ENCODE results near the gene SMAD2.

Gene SMAD2

GRCh38 chr18:47926101-47926850 lies 4.2 kb downstream of the SMAD2 start:
- H3K27ac Mint-ChIP-seq: peak overlapping the region; percentile 39 to 50
- no peak overlapping the region for H3K4me3 Mint-ChIP-seq
- peaks cover 11% of the 10 kb centered on the region for H3K36me3 Mint-ChIP-seq (ENCODE audit: insufficient read depth)
- H3K9me3 Mint-ChIP-seq: no peaks in the 10 kb centered on the region
- no peak for DNase-seq
- H3K27me3 Mint-ChIP-seq: no peaks in the 10 kb centered on the region
- no peak for ATAC-seq (replicated peaks)
- peaks cover 41 to 64% of the 10 kb centered on the region in 2 donors for H3K4me1 Mint-ChIP-seq (ENCODE audit: low read depth in 2 of 2)

GRCh38 chr18:47919916-47920315 lies 10.5 kb downstream of the SMAD2 start:
- no peaks in the 10 kb centered on the region for H3K9me3 Mint-ChIP-seq
- ATAC-seq (replicated peaks): no peak
- no peak overlapping the region for H3K27ac Mint-ChIP-seq

GRCh38 chr18:47917923-47918610 lies 12.4 kb downstream of the SMAD2 start:
- peak overlapping the region in 1 of 2 donors; percentile 4 for H3K4me3 Mint-ChIP-seq
- H3K36me3 Mint-ChIP-seq (ENCODE audit: insufficient read depth): no peaks in the 10 kb centered on the region
- no peaks in the 10 kb centered on the region for H3K9me3 Mint-ChIP-seq
- DNase-seq (no peak), ATAC-seq (replicated peaks) (no peak)
- no peaks in the 10 kb centered on the region for H3K27me3 Mint-ChIP-seq
- peak overlapping the region; percentile 64 to 66 for H3K27ac Mint-ChIP-seq
- peaks cover 33 to 65% of the 10 kb centered on the region in 2 donors for H3K4me1 Mint-ChIP-seq (ENCODE audit: low read depth in 2 of 2)

More at GRCh38 chr18:47919916-47920315, 10.5 kb downstream of the SMAD2 start:
- Mint-ChIP-seq H3K36me3 (ENCODE audit: insufficient read depth) (peaks cover 3% of the 10 kb centered on the region), H3K4me3 (no peak overlapping the region), H3K27me3 (no peaks in the 10 kb centered on the region), H3K4me1 (ENCODE audit: low read depth in 2 of 2) (peaks cover 38 to 66% of the 10 kb centered on the region in 2 donors)
- DNase-seq: no peak

- peak overlapping the region in 1 of 2 donors; percentile 21 for H3K27ac Mint-ChIP-seq
- peaks cover 2% of the 10 kb centered on the region for H3K36me3 Mint-ChIP-seq (ENCODE audit: insufficient read depth)
- H3K4me1 Mint-ChIP-seq (ENCODE audit: low read depth in 2 of 2): peaks cover 38 to 69% of the 10 kb centered on the region in 2 donors
- H3K27me3 Mint-ChIP-seq: no peaks in the 10 kb centered on the region
- ATAC-seq (replicated peaks) (no peak), DNase-seq (no peak)
- no peaks in the 10 kb centered on the region for H3K9me3 Mint-ChIP-seq
- H3K4me3 Mint-ChIP-seq: no peak overlapping the region
These were observed 14.5 kb downstream of the SMAD2 start for GRCh38 chr18:47915930-47916329.

GRCh38 chr18:47915229-47915628 lies 15.2 kb downstream of the SMAD2 start:
- Mint-ChIP-seq H3K9me3 (no peaks in the 10 kb centered on the region), H3K4me1 (ENCODE audit: low read depth in 2 of 2) (peaks cover 41 to 67% of the 10 kb centered on the region in 2 donors), H3K4me3 (no peak overlapping the region), H3K27me3 (no peaks in the 10 kb centered on the region), H3K36me3 (ENCODE audit: insufficient read depth) (peaks cover 3% of the 10 kb centered on the region), H3K27ac (peak overlapping the region; percentile 21 to 39)
- DNase-seq (no peak), ATAC-seq (replicated peaks) (no peak)

GRCh38 chr18:47912794-47913585 lies 17.5 kb downstream of the SMAD2 start:
- ATAC-seq (replicated peaks) (no peak), DNase-seq (no peak)
- peak overlapping the region; percentile 7 to 32 for H3K27ac Mint-ChIP-seq
- no peaks in the 10 kb centered on the region for H3K27me3 Mint-ChIP-seq
- peak overlapping the region in 1 of 2 donors; percentile 56 for H3K4me3 Mint-ChIP-seq
- H3K4me1 Mint-ChIP-seq (ENCODE audit: low read depth in 2 of 2): peaks cover 41 to 60% of the 10 kb centered on the region in 2 donors
- H3K9me3 Mint-ChIP-seq: no peaks in the 10 kb centered on the region
- peaks cover 3% of the 10 kb centered on the region for H3K36me3 Mint-ChIP-seq (ENCODE audit: insufficient read depth)

- Mint-ChIP-seq H3K4me3 (peak overlapping the region in 1 of 2 donors; percentile 56), H3K27ac (peak overlapping the region; percentile 7 to 32), H3K9me3 (no peaks in the 10 kb centered on the region), H3K27me3 (no peaks in the 10 kb centered on the region), H3K4me1 (ENCODE audit: low read depth in 2 of 2) (peaks cover 37 to 59% of the 10 kb centered on the region in 2 donors), H3K36me3 (ENCODE audit: insufficient read depth) (peaks cover 3% of the 10 kb centered on the region)
- DNase-seq: no peak
- ATAC-seq (replicated peaks): no peak
These were observed 18.1 kb downstream of the SMAD2 start for GRCh38 chr18:47912343-47912742.

- DNase-seq: no peak
- Mint-ChIP-seq H3K27me3 (no peaks in the 10 kb centered on the region), H3K36me3 (ENCODE audit: insufficient read depth) (peaks cover 3% of the 10 kb centered on the region), H3K4me3 (peak overlapping the region in 1 of 2 donors; percentile 56), H3K27ac (peak overlapping the region; percentile 7 to 32), H3K4me1 (ENCODE audit: low read depth in 2 of 2) (peaks cover 32 to 59% of the 10 kb centered on the region in 2 donors), H3K9me3 (peaks cover 0 to 2% of the 10 kb centered on the region in 2 donors)
- peak; percentile 40 for ATAC-seq (replicated peaks)
These were observed 18.6 kb downstream of the SMAD2 start for GRCh38 chr18:47911877-47912276.

GRCh38 chr18:47909484-47909883 lies 21.0 kb downstream of the SMAD2 start:
- ATAC-seq (replicated peaks): no peak
- Mint-ChIP-seq H3K27ac (peak overlapping the region in 1 of 2 donors; percentile 39), H3K36me3 (ENCODE audit: insufficient read depth) (peaks cover 3% of the 10 kb centered on the region), H3K4me3 (no peak overlapping the region), H3K9me3 (peaks cover 3 to 7% of the 10 kb centered on the region in 2 donors), H3K27me3 (no peaks in the 10 kb centered on the region), H3K4me1 (ENCODE audit: low read depth in 2 of 2) (peaks cover 29 to 56% of the 10 kb centered on the region in 2 donors)
- no peak for DNase-seq

- no peak for DNase-seq
- Mint-ChIP-seq H3K36me3 (ENCODE audit: insufficient read depth) (peaks cover 3% of the 10 kb centered on the region), H3K27ac (peak overlapping the region in 1 of 2 donors; percentile 39), H3K27me3 (no peaks in the 10 kb centered on the region), H3K4me1 (ENCODE audit: low read depth in 2 of 2) (peaks cover 29 to 57% of the 10 kb centered on the region in 2 donors), H3K4me3 (no peak overlapping the region), H3K9me3 (peaks cover 3 to 12% of the 10 kb centered on the region in 2 donors)
- ATAC-seq (replicated peaks): no peak
These were observed 21.9 kb downstream of the SMAD2 start for GRCh38 chr18:47908592-47908991.

GRCh38 chr18:47906408-47906807 lies 24.1 kb downstream of the SMAD2 start:
- peaks cover 33 to 66% of the 10 kb centered on the region in 2 donors for H3K4me1 Mint-ChIP-seq (ENCODE audit: low read depth in 2 of 2)
- peaks cover 3 to 20% of the 10 kb centered on the region in 2 donors for H3K9me3 Mint-ChIP-seq
- H3K36me3 Mint-ChIP-seq (ENCODE audit: insufficient read depth): peaks cover 3% of the 10 kb centered on the region
- H3K27ac Mint-ChIP-seq: no peak overlapping the region
- ATAC-seq (replicated peaks) (no peak), DNase-seq (no peak)
- H3K27me3 Mint-ChIP-seq: no peaks in the 10 kb centered on the region
- H3K4me3 Mint-ChIP-seq: no peak overlapping the region

- H3K9me3 Mint-ChIP-seq: peaks cover 3 to 20% of the 10 kb centered on the region in 2 donors
- no peaks in the 10 kb centered on the region for H3K36me3 Mint-ChIP-seq (ENCODE audit: insufficient read depth)
- H3K4me1 Mint-ChIP-seq (ENCODE audit: low read depth in 2 of 2): peaks cover 30 to 73% of the 10 kb centered on the region in 2 donors
- no peak for DNase-seq
- H3K27ac Mint-ChIP-seq: peak overlapping the region; percentile 47 to 84
- no peak for ATAC-seq (replicated peaks)
- H3K4me3 Mint-ChIP-seq: no peak overlapping the region
- H3K27me3 Mint-ChIP-seq: no peaks in the 10 kb centered on the region
These were observed 26.6 kb downstream of the SMAD2 start for GRCh38 chr18:47903809-47904208.

All from effector memory CD8-positive, alpha-beta T cell (primary cell).